ENCODE results near the gene PACSIN1. TPM values are rescaled to one million over a fixed set of nuclear protein-coding genes. Genes with fewer than 3 reads are reported as not detected.

PACSIN1 gene
- total RNA-seq, 2 experiments from 2014 or later: 19.3 to 88.4 TPM

- H3K4me1 ChIP-seq (ENCODE audit: insufficient read depth, low read length, poor library complexity, severe bottlenecking): no peaks in the 10 kb centered on the region
- no peak overlapping the region for H2AFZ ChIP-seq (ENCODE audit: low read length)
- no peak overlapping the region for H3K4me2 ChIP-seq (ENCODE audit: low read length)
- no TSS peak for BruUV-seq (replicated peaks)
- H3K4me3 ChIP-seq (ENCODE audit: low read depth, low read length, poor library complexity, severe bottlenecking): no peak overlapping the region
- intact Hi-C loops (cut with micrococcal nuclease; ENCODE audit: unreplicated experiment): no loop called here
- DNase-seq (ENCODE audit: low spot score): no peak
- no peaks in the 10 kb centered on the region for H3K79me2 ChIP-seq (ENCODE audit: insufficient read depth, low read depth, low read length)
- no peak overlapping the region for H3K27ac ChIP-seq (ENCODE audit: low read depth, low read length, poor library complexity, severe bottlenecking)
- TF ChIP-seq CTCF (conservative IDR thresholded peaks at IDR 0.05; ENCODE audit: low read length) (no peak), EZH2phosphoT487 (IDR thresholded peaks at IDR 0.05; ENCODE audit: borderline replicate concordance, low read depth, low read length) (no peak)
- H3K9me3 ChIP-seq (ENCODE audit: low read length): no peaks in the 10 kb centered on the region
- H4K20me1 ChIP-seq (ENCODE audit: insufficient read depth, low read length): no peaks in the 10 kb centered on the region
- CTCF ChIA-PET (ENCODE audit: unreplicated experiment): no interaction called here
- POLR2A ChIA-PET: no interaction called here
- H3K36me3 ChIP-seq (ENCODE audit: insufficient read depth, low read length): peaks cover 2% of the 10 kb centered on the region; the same call in 1 of the 2 replicates
- H3K9me2 ChIP-seq (ENCODE audit: insufficient read depth, low read length): no peaks in the 10 kb centered on the region
Observed at GRCh38 chr6:34539181-34539580, 73.3 kb downstream of the PACSIN1 start.

- BruUV-seq (replicated peaks): no TSS peak
- CTCF ChIA-PET (ENCODE audit: unreplicated experiment): no interaction called here
- DNase-seq (ENCODE audit: low spot score): no peak
- no peaks in the 10 kb centered on the region for H3K36me3 ChIP-seq (ENCODE audit: insufficient read depth, low read length)
- no peaks in the 10 kb centered on the region for H3K9me2 ChIP-seq (ENCODE audit: insufficient read depth, low read length)
- POLR2A ChIA-PET: interaction anchor here (0.7 kb wide), 1 partner anchor 18 kb away, joined by 4 read pairs; no protein-coding TSS in a partner anchor
- intact Hi-C loops (cut with micrococcal nuclease; ENCODE audit: unreplicated experiment): no loop called here
- H3K9me3 ChIP-seq (ENCODE audit: low read length): no peaks in the 10 kb centered on the region
- no peaks in the 10 kb centered on the region for H4K20me1 ChIP-seq (ENCODE audit: insufficient read depth, low read length)
- no peaks in the 10 kb centered on the region for H3K79me2 ChIP-seq (ENCODE audit: insufficient read depth, low read depth, low read length)
- no peak overlapping the region for H3K27ac ChIP-seq (ENCODE audit: low read depth, low read length, poor library complexity, severe bottlenecking)
- H3K4me3 ChIP-seq (ENCODE audit: low read depth, low read length, poor library complexity, severe bottlenecking): no peak overlapping the region
- no peak for TF ChIP-seq CTCF (conservative IDR thresholded peaks at IDR 0.05; ENCODE audit: low read length)
- no peaks in the 10 kb centered on the region for H3K4me1 ChIP-seq (ENCODE audit: insufficient read depth, low read length, poor library complexity, severe bottlenecking)
- no peak overlapping the region for H2AFZ ChIP-seq (ENCODE audit: low read length)
- H3K4me2 ChIP-seq (ENCODE audit: low read length): no peak overlapping the region
Observed at GRCh38 chr6:34540222-34540621, 74.3 kb downstream of the PACSIN1 start.

- Histone ChIP-seq H3K4me2 (ENCODE audit: low read length) (no peak overlapping the region), H3K4me3 (ENCODE audit: low read depth, low read length, poor library complexity, severe bottlenecking) (no peak overlapping the region), H3K4me1 (ENCODE audit: insufficient read depth, low read length, poor library complexity, severe bottlenecking) (no peaks in the 10 kb centered on the region), H3K79me2 (ENCODE audit: insufficient read depth, low read depth, low read length) (no peaks in the 10 kb centered on the region), H4K20me1 (ENCODE audit: insufficient read depth, low read length) (no peaks in the 10 kb centered on the region), H3K9me2 (ENCODE audit: insufficient read depth, low read length) (no peaks in the 10 kb centered on the region), H3K9me3 (ENCODE audit: low read length) (no peaks in the 10 kb centered on the region), H3K27ac (ENCODE audit: low read depth, low read length, poor library complexity, severe bottlenecking) (no peak overlapping the region), H2AFZ (ENCODE audit: low read length) (no peak overlapping the region), H3K36me3 (ENCODE audit: insufficient read depth, low read length) (no peaks in the 10 kb centered on the region)
- BruUV-seq (replicated peaks): no TSS peak
- intact Hi-C loops (cut with micrococcal nuclease; ENCODE audit: unreplicated experiment): no loop called here
- ChIA-PET POLR2A (interaction anchor here (0.7 kb wide), 1 partner anchor 17 kb away, joined by 4 read pairs; no protein-coding TSS in a partner anchor), CTCF (ENCODE audit: unreplicated experiment) (no interaction called here)
- DNase-seq (ENCODE audit: low spot score): no peak
- no peak for TF ChIP-seq EZH2phosphoT487 (IDR thresholded peaks at IDR 0.05; ENCODE audit: borderline replicate concordance, low read depth, low read length)
- no peak for TF ChIP-seq CTCF (conservative IDR thresholded peaks at IDR 0.05; ENCODE audit: low read length)
Observed at GRCh38 chr6:34540841-34541240, 75.0 kb downstream of the PACSIN1 start.

Measured in OCI-LY7 (cell line).